Renal cortex interstitium (tissue), 15 donors: ENCODE data around the gene ZNF578. TPM values are rescaled to one million over a fixed set of nuclear protein-coding genes. Genes with fewer than 3 reads are reported as not detected.
"Not testable (repeated sequence)": the region's sequence is repeated elsewhere in the genome, so short reads cannot be mapped to it uniquely, and the experiment has no call there.

Experiments used
- DNase-seq, 11 donors: peaks; one replicate each; pipeline ENCODE4 v3.0.0-alpha.2; 2013; ENCODE audit warnings: low read depth in 9 of 11, low spot score in 4 of 11; ENCODE audit errors: extremely low read depth in 1 of 11
- long read RNA-seq, 16 experiments: transcript quantifications; one replicate each; lab custom pipeline, GENCODE V29; 2026
- polyA plus RNA-seq, 3 donors: library from polyadenylated mRNA; unstranded; fragments of 120-200 nt; gene quantifications; one replicate each; pipeline ENCODE4 v1.2.1, GENCODE V29; 2013; ENCODE audit not compliant: insufficient read length in 3 of 3

Gene ZNF578
- polyA plus RNA-seq: 10 to 100 TPM in 1 of 3 donors, 1 to 10 TPM in 2; 5.8 to 11.6 (median 7.0) TPM
- long read RNA-seq, donor 1, full-length matches to known transcripts: 2 of 2 reads
- long read RNA-seq, donor 1, partial matches to known transcripts: 0 of 2 reads
- long read RNA-seq, donor 1, other reads (novel, unspliced or antisense): 0 of 2 reads
- long read RNA-seq, donor 2, full-length matches to known transcripts: 2 of 2 reads
- long read RNA-seq, donor 2, partial matches to known transcripts: 0 of 2 reads
- long read RNA-seq, donor 2, other reads (novel, unspliced or antisense): 0 of 2 reads
- long read RNA-seq, donor 3, partial matches to known transcripts: 0 of 1 reads
- long read RNA-seq, donor 3, other reads (novel, unspliced or antisense): 0 of 1 reads
- long read RNA-seq, donor 4, full-length matches to known transcripts: 2 of 2 reads
- long read RNA-seq, donor 4, partial matches to known transcripts: 0 of 2 reads
- long read RNA-seq, donor 4, other reads (novel, unspliced or antisense): 0 of 2 reads
- long read RNA-seq, donor 5, full-length matches to known transcripts: 2 of 2 reads
- long read RNA-seq, donor 5, partial matches to known transcripts: 0 of 2 reads
- long read RNA-seq, donor 5, other reads (novel, unspliced or antisense): 0 of 2 reads
- long read RNA-seq, donor 6, partial matches to known transcripts: 72 of 72 reads
- long read RNA-seq, donor 6, other reads (novel, unspliced or antisense): 0 of 72 reads
- long read RNA-seq, donor 7, partial matches to known transcripts: 8 of 8 reads
- long read RNA-seq, donor 7, other reads (novel, unspliced or antisense): 0 of 8 reads
- long read RNA-seq, donor 8, partial matches to known transcripts: 0 of 1 reads
- long read RNA-seq, donor 8, other reads (novel, unspliced or antisense): 0 of 1 reads
- long read RNA-seq, donor 9: 0 reads
- long read RNA-seq, donor 10, full-length matches to known transcripts: 2 of 2 reads
- long read RNA-seq, donor 10, partial matches to known transcripts: 0 of 2 reads
- long read RNA-seq, donor 10, other reads (novel, unspliced or antisense): 0 of 2 reads
- long read RNA-seq, donor 11, full-length matches to known transcripts: 3 of 3 reads
- long read RNA-seq, donor 11, partial matches to known transcripts: 0 of 3 reads
- long read RNA-seq, donor 11, other reads (novel, unspliced or antisense): 0 of 3 reads
- long read RNA-seq, donor 12: 0 reads
- long read RNA-seq, donor 13, full-length matches to known transcripts: 1 of 1 reads
- long read RNA-seq, donor 13, partial matches to known transcripts: 0 of 1 reads
- long read RNA-seq, donor 13, other reads (novel, unspliced or antisense): 0 of 1 reads
- long read RNA-seq, donor 14: 0 reads
- long read RNA-seq, donor 15, full-length matches to known transcripts: 3 of 10 reads
- long read RNA-seq, donor 15, partial matches to known transcripts: 7 of 10 reads
- long read RNA-seq, donor 15, other reads (novel, unspliced or antisense): 0 of 10 reads
- long read RNA-seq, donor 16, full-length matches to known transcripts: 4 of 4 reads
- long read RNA-seq, donor 16, partial matches to known transcripts: 0 of 4 reads
- long read RNA-seq, donor 16, other reads (novel, unspliced or antisense): 0 of 4 reads

DNA sequence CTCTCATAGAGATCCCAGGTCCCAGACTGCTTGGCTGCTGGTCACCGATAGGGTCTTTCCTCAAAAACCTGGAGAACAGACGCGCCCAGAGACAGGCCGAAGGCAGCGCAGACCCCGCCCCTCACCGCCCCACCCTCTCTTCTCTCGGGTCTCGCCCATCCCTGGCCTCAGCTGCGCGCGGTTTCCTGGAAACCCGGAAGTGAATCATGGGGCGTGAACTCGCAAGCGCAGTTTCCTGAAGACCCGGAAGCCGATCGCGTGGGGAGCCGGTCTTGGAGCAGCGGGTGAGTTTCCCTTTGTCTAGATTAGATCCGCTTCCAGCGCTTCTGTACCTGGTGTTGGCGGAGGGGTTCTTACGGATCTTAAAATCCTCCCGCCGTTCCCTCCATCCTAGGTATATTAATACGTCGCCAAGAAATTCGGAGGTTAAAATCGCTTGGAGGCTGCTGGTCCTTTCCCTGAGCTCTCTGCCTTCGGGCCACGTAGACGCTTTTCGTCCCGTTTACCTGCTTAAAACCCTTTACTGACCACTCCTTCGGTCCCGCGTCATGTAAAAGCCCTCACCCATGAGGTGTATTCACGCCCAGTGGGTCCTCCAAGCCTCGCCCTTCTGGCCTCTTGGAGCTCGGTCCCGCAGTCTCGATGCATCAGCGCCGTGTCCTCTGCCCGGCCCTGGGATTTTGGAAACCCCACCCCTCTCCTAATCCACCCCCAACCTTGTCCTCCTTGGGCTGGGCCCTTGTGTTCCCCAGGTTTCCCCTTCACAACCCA lies at the start of gene ZNF578:
Gene ZNF578, plus strand, starts transcription at position 230 of the 771 bp plus-strand sequence. CDS start 48,293 bp downstream, outside the sequence.
- DNase-seq: peak; percentile 66 to 93 (median 84)

DNA sequence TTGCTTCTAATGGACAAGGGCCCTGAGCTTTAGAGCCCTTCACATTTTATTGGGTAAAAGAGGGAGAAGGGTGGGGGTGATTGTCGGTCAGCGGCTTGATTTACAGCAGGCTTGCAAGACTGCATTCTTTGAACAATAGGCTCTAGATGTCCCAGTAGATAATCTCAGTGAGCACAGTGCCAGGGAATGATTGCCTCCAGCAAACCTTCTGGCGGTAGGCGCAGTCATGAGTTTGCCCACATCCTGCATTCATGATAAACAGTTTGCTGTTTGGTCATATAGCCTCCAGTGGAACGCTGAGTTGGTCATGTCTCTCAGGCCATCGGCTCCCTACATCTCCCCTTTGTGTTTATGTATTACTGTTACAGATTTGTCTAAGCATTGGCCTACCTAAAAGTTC lies 43.1 kb upstream of the ZNF578 start:
- no peak for DNase-seq

DNA sequence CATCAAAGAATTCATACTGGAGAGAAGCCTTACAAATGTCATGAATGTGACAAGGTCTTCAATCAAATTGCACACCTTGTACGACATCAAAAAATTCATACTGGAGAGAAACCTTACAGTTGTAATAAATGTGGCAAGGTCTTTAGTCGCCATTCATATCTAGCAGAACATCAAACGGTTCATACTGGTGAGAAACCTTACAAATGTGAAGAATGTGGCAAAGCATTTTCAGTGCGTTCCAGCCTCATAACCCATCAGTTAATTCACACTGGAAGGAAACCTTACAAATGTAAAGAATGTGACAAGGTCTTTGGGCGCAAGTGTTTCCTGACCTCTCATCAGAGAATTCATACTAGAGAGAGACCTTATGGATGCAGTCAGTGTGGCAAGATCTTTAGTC lies 37.6 kb upstream of the ZNF578 start:
- DNase-seq: no peak

DNA sequence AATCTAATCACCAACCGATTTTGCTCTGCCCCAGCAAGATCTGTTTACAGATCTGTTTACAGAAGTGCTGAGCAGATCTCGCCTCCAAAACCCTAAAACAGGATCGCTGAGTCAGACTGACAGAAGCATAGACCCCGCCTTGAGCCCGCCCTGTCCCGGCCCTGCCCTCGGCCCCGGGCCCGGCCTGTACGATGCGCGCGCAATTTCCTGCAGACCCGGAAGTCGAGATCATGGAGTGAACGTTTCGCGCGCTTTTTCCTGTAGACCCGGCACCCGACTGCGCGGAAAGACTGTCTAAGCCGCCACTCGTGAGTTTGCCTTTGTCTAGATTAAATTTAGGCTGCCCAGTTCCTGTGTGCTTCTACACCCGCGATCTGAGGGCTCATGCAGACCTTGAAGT lies 24.4 kb upstream of the ZNF578 start, which contains the start of gene ZNF534:
Gene ZNF534, plus strand, starts transcription at position 212 of the 400 bp plus-strand sequence. CDS start 2,327 bp downstream, outside the sequence.
- no peak for DNase-seq

DNA sequence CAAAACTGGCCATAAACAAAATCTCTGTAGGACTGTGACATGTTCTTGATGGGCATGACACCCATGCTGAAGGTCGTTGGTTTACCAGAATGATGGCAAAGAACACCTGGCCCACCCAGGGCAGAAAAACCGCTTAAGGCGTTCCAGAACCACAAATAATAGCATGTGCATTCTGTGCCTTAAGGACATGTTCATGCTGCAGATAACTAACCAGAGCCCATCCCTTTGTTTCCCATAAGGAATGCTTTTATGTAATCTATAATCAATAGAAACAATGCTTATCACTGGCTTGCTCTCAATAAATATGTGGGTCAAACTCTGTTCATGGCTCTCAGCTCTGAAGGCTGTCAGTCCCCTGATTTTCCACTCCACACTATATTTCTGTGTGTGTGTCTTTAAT lies 11.2 kb upstream of the ZNF578 start:
- DNase-seq: no peak

DNA sequence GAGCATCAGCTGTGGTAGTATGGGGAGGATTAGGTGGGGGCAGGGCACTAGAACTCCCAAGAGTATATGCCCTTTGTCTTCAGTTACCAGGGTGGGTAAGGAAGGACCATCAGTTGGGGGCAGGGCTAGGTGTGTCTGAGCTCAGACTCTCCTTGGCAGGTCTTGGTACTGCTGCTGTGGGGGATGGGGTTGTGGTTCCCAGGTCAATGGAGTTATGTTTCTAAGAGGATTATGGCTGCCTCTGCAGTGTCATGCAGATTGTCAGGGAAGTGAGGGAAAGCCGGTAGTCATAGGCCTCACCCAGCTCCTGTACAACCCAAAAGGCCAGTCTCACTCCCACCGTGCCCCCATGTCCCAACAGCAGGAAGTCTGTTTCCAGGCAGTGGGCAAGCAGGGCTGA lies 8.8 kb upstream of the ZNF578 start:
- DNase-seq: no peak

DNA sequence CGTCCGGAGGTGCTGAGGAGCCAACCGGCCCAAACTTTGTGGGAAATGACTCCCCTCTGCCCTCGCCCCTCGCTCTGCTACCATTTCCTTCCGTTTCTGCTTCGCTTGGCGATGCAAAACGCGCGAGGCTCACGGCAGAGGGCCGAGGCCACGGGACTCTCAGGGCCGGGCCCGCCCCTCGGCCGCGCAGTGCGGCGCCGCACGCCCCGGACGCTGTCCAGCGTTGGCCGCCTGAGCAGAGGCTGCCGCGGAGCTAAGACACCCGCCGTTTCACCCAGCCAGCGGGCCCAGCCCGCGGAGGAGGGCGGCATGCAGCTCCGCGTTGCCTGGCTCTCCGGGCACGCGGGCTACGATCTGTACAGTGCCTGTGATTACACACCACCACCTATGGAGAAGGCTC lies 2.1 kb upstream of the ZNF578 start:
- no peak for DNase-seq

DNA sequence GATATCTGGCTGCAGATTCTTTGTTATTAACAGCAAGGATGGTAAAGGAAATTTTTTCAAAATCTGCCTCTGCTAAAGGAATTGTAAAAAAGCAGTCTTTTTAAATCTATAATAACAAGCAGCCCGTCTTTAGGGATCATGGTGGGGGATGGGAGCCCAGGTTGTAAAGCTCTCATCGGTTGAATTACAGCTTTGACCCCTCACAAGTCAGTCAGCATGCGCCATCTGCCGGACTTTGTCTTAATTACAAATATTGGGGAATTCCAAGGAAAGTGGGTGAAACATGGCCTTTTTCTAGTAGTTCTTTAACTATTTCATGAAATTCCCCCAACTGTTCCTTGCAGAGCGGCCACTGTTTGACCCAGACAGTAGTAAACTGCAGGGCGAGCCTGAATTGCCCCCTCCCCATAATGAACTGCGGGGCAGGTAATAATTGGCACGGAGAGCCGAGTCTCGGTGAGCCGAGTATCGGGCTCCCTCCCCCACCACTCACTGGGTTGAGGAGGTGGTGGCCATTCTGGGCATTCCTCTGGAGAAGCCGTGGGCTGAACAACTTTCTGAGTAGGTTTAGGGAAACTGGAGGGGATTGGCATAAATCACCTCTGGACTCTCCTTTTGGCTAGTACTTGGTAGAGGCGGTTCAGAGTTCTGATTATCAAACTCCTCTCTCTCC lies 11.6 kb downstream of the ZNF578 start:
- no peak for DNase-seq

DNA sequence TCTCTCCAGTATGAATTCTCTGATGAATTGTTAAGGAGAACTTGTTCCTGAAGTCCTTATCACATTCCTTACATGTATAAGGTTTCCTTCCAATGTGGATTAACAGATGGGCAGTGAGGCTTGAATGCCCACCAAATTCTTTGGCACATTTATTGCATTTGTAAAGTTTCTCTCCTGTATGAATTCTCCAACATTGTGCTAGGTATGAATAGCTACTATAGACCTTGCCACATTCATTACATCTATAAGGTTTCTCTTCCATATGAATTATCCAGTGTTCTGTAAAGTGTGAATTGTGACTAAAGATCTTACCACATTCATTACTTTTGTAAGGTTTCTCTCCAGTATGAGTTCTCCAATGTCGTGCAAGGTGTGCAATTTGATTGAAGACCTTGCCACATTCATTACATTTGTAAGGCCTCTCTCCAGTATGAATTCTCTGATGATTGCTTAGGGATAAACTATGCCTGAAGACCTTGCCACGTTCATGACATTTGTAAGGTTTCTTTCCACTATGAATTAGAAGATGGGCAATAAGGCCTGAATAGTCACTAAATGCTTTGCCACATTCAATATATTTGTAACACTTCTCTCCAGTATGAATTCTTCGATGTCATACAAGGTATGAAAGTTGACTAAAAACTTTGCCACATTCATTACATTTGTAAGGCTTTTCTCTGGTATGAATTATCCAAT lies 20.4 kb downstream of the ZNF578 start:
- no peak for DNase-seq

DNA sequence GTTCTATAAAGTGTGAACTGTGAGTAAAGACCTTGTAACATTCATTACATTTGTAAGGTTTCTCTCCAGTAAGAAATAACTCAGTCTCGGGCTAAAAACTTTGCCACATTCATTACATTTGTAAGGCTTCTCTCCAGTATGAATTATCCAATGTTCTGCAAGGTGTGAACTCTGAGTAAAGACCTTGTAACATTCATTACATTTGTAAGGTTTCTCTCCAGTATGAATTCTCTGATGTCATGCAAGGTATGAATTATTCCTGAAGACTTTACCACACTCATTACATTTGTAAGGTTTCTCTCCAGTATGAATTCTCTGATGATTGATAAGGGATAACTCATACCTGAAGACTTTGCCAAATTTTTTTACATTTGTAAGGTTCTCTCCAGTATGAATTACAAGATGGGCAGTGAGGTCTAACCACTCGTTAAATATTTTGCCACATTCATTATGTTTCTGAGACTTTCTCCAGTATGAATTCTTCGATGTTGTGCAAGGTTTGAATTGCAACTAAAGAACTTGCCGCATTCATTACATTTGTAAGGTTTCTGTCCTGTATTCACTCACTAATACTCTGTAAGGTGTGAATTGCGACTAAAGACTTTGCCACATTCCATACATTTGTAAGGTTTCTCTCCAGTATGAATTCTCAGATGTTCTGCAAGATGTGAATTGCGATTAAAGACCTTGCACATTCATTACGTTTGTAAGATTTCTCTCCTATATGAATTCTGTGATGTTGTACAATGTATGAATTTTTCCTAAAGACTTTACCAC lies 21.2 kb downstream of the ZNF578 start:
- no peak for DNase-seq

DNA sequence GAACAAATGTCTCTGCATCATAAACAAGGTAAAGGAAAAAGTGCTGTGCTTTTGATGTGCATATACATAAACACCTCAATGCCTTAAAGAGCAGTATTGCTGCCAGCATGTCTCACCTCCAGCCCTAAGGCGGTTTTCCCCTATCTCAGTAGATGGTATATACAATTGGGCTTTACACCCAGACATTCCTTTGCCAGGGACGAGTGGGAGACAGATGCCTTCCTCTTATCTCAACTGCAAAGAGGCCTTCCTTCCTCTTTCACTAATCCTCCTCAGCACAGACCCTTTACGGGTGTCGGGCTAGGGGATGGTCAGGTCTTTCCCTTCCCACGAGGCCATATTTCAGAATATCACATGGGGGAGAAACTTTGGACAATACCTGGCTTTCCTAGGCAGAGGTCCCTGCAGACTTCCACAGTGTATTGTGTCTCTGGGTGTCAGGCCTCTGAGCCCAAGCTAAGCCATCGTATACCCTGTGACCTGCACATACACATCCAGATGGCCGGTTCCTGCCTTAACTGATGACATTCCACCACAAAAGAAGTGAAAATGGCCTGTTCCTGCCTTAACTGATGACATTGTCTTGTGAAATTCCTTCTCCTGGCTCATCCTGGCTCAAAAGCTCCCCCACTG lies 30.9 kb downstream of the ZNF578 start:
- not testable (repeated sequence) for DNase-seq

DNA sequence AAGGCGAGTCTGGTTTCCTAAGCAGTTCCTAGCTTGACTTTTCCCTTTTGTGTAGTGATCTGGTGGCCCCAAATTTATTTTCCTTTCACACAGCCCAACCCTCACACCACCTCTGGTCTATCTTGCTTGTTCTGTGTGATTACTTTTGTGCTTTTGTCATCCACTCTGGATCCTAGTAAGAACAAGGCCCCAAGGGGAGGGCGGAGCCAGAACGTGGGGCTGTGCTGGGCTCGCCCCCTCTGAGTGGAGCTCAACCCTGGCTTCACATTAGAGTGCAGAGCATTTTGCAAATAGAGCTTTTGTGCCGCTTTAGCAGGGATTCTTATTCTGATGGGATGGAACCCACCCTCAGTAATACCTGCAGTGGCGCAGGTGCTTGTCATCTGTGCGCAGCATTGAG lies 31.7 kb downstream of the ZNF578 start:
- not testable (repeated sequence) for DNase-seq

DNA sequence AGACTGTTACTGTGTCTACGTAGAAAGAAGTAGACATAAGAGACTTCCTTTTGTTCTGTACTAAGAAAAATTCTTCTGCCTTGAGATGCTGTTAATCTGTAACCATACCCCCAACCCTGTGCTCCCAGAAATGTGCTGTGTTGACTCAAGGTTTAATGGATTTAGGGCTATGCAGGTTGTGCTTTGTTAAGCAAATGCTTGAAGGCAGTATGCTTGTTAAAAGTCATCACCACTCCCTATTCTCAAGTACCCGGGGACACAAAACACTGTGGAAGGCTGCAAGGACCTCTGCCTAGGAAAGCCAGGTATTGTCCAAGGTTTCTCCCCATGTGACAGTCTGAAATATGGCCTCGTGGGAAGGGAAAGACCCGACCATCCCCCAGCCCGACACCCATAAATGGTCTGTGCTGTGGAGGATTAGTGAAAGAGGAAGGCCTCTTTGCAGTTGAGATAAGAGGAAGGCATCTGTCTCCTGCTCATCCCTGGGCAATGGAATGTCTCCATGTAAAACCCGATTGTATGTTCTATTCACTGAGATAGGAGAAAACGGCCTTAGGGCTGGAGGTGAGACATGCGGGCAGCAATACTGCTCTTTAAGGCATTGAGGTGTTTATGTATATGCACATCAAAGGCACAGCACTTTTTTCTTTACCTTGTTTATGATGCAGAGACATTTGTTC lies 32.3 kb downstream of the ZNF578 start:
- DNase-seq: not testable (repeated sequence)

DNA sequence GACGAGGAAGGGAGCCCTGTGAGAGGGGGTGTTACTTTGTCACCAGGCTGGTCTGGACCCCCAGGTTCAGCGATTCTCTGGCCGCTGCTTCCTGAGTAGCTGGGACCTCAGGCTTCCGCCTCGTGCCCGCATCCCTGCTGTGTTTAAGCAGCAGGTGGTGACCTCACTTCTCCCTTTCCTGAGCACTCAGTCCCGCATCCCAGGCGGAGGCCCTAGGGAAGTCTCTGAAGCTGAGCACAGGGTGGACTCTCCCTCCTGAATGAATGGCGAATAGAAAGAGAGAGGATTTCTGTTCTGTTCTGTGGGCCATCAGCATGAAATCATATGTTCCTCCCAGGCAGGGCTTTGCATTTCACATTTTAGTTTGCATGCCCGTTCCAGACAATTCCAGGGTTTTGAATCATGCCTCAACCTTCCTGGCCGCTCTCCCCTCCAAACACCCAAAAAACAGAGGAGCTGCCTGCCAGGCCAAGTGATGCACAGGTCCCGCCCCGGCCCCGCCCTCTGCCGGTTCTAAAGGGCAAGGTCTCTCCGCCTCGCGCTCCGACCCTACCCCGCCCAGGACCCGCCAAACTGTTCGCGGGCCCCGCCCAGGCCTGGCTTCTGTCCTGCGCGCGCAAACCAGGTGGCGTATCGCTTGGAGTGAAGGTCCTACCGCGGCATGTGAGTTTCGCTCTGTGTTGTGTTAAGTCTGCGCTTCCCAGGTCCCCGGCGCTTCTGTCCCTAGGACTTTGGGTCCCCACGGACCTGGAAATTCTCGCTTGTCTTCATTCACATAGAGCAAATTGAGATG lies 39.0 kb downstream of the ZNF578 start:
- DNase-seq: peak in 9 of 11 donors; percentile 4 to 33 (median 18)
